Hematopoietic multipotent progenitor cell treated with erythropoietin and hydrocortisone succinate and interleukin-3 and kit ligand, for 17 days (in vitro differentiated cells): ENCODE results near the gene BCAS1.

Source experiments
- DNase-seq: peaks from one replicate; pipeline ENCODE4 v3.0.0-alpha.2; 2015; ENCODE audit warnings: low spot score

Gene BCAS1

GRCh38 chr20:53960579-53961272 lies 109.7 kb downstream of the BCAS1 start:
- no peak for DNase-seq

DNA sequence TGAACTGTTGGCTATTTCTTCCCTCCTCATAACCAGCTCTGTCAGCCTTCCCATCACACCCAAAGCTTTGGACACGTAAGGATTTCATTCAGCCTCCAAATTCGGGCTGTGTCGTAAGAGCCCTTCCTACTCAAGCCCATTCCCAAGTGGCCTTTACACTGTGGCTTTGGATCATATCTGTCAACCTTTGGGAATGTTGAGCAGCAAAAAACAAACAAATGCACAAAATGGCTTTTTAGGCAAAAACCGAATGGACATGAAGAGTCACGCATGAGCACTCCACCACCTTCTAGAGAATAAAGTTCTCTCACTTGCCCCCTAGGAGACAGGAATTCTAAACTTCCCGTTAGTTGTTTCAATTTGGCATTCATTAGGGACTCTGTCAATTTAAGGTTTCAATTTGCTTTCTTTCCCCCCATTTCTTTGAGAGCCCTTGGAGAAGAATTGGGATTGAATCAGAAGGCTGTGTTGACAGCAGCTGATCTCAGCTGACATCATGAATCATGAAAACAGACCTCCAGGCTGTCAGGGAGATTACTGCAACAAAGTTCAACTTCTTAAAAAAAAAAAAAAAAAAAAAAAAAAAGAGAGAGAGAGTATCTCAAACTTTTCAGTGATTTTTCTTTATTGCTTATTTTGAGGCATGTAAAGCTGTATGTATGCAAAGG lies 110.3 kb downstream of the BCAS1 start:
- no peak for DNase-seq

- DNase-seq: no peak
Measured at GRCh38 chr20:53958260-53958659, 112.1 kb downstream of the BCAS1 start.

GRCh38 chr20:53957451-53958172 lies 112.8 kb downstream of the BCAS1 start:
- no peak for DNase-seq

- DNase-seq: no peak
Measured at GRCh38 chr20:53956013-53956715, 114.2 kb downstream of the BCAS1 start.

DNA sequence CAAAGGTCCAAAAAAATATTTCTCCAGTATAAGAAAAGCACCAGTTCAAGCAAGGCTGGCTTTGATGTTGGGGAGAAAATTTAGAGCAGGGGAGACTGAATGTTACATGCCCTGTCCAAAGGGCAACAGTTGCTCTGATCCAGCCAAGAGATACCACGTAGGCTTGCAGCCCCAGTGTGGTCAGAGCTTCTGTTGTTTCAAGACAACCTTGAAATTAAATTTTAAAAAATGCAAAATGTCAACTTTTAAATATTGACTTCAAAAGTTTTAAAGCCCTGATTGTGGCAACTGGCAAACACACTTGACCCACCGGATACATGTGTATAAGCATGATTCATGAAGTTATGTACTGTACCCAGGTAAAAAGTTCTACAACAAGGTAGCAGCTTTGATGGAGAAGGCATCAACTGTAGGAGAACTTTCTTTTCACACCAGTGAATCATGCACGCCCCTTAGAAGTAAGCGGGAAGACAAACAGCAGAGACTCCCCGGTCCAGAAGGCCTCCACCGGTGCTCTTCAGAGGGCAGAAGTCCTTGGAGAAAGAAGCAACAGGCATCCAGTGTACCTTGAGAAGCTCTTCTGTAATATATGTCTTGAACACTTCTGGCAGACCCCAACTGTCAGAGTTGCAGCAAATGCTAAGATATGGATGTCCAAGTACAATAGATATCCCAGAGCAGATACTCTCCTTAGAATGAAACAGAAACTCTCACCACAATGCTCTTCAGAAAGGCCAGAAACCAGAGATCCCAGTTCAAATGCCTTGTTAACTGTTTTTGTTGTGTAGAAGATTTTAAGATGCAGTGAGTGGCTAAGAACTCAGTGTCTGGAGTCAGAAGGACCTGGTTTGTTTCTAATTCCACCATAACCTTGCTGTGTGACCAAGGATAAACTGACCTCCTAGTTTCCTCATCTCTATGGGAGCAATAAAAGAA lies 115.4 kb downstream of the BCAS1 start:
- no peak for DNase-seq

DNA sequence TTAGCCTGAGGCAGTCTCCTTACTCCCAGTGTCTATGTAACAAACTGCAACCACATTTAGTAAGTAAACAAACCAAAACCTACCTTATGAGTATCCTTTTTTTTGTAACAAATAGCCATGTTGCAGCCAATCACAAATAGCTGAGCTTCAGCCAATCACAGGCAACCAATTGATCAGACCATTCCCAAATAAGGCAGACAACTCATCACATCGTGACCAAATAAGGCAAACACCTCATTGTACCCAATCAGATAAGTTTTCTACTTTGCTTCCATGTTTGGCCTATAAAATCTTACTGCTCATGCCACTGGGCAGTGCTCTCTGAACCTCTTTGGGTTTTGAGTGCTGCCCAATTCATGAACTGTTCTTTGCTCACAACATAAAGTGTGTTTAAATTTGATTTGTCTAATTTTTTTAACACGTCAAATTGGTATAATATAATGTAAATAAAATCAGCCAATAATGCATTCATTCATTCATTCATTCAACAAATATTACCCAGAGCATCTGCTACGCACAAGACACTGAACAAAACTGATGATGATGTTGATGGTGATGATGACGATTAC lies 117.8 kb downstream of the BCAS1 start:
- DNase-seq: no peak

DNA sequence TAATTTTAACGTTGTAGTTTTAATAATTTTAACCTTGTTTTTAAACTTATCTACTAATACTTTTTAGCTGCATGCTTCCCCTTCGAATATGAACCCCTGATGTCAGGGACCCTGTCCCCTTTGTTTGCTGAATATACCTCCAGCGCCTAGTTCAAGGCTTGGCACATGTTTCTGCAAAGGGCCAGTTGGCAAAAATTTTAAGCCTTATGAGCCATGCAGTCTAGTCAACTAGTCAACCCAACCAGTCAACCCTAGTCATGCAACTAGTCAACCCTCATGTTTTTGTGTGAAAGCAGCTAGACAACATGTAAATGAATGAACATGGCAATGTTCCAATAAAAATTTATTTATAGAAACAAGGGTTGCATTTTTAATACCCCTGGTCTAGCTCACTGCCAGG lies 119.8 kb downstream of the BCAS1 start:
- no peak for DNase-seq

- DNase-seq: no peak
Measured at GRCh38 chr20:53950031-53950430, 120.4 kb downstream of the BCAS1 start.

DNA sequence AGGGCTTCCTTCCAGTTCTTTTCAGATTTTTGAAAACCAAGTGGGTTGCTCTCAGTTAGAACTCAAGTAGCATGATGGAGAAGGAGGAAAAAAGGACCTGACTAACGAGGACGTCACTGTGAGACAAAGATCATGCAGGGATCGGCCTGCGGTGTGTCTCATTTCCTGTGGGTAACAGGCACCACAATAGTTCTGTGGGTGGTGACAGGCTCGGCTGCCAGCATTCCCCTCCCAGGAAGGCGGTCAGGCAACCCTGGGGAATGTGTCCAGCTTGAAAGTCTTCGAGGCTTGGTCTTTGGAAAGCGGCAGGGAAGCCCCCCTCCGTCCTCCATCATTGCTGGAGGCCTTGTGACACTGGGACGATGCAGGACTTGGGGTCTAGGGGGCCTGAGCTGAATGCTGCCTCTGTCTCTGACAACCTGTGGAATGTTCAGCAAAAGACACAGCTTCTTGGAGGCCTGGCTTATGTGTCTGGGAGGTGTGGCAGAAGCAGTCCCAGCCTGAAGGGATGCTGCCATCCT lies 121.0 kb downstream of the BCAS1 start:
- DNase-seq: no peak

- DNase-seq: no peak
Measured at GRCh38 chr20:53948383-53949318, 121.7 kb downstream of the BCAS1 start.

- no peak for DNase-seq
Measured at GRCh38 chr20:53947501-53948195, 122.7 kb downstream of the BCAS1 start.

GRCh38 chr20:53946106-53946505 lies 124.3 kb downstream of the BCAS1 start:
- no peak for DNase-seq

GRCh38 chr20:53945478-53945877 lies 124.9 kb downstream of the BCAS1 start:
- no peak for DNase-seq

DNA sequence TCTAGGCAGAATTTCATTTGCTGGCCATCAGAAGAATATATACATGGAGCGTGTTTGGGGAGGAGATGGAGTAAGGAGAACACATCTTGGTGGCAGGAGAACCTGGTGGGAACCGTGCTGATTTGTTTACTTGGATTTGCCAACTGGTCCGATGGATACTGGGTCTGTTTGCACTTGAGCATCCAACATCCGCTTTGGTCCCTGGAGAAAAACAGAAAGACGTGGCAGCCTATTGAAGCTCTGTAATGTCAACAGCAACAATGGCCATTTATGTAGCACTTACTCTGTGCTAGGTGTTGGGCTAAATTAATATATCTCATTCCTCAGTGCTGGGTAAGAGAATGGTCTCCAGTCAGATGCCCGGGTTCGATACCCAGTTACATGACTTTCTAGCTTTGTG lies 125.6 kb downstream of the BCAS1 start:
- DNase-seq: no peak

DNA sequence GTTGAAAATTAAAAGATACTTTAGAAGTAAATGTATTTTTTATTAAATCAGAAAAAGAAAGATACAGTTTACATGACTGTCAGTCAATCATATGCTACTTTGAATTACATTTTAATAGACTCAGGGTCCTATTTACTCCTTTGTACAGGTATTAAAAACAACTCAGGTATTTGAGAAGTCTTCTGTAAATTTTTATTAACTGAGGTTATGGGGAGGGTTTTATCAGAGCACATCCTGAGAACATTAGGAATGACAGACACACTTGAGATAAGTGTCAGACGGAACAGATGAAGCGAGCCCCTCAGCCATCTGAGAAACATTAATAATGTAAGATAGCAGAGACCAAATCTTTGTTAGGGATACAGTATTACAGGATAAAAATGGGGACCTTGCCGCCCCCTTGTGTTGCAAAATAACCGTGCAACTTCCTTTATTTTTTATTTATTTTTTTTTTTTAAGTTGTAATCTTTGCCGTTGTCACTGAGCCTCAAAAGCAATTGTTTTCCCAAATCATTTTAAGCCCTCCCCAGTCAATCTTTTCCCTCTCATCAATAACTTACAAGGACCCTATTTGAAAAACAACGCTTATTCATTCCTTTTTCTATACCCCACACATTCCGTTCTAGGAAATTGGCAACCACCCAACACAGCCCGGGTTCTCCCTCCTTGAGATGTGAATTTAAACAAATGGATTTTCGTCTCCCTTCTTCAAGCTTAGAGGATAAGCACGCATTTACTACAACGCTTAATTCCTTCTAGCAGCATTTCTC lies 126.7 kb downstream of the BCAS1 start:
- DNase-seq: no peak

DNA sequence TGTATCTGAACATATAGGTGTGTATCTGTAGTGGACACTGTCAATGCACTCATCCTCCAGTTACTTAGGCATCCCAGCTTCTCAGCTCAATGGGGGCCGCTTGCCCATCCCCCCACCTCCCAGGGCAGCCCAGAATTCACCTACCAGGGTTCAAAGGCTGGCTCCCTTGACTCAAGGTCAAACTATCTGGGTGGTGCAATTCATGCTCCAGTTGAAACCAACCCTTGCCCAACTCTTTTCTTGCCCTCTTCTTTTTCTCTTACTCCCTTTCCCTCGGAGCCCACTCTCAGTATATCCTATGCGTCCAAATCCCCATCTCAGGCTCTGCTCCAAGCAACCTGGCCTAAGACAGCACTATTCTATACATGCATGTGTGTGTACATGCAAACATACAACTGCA lies 127.4 kb downstream of the BCAS1 start:
- DNase-seq: no peak

GRCh38 chr20:53942472-53942816 lies 128.0 kb downstream of the BCAS1 start:
- DNase-seq: no peak
